ENCODE data around the gene ITGA7. TPM values are rescaled to one million over a fixed set of nuclear protein-coding genes. Genes with fewer than 3 reads are reported as not detected.

The ITGA7 gene
- total RNA-seq, 2 experiments from 2014 or later: 4.1 to 4.5 TPM

DNA sequence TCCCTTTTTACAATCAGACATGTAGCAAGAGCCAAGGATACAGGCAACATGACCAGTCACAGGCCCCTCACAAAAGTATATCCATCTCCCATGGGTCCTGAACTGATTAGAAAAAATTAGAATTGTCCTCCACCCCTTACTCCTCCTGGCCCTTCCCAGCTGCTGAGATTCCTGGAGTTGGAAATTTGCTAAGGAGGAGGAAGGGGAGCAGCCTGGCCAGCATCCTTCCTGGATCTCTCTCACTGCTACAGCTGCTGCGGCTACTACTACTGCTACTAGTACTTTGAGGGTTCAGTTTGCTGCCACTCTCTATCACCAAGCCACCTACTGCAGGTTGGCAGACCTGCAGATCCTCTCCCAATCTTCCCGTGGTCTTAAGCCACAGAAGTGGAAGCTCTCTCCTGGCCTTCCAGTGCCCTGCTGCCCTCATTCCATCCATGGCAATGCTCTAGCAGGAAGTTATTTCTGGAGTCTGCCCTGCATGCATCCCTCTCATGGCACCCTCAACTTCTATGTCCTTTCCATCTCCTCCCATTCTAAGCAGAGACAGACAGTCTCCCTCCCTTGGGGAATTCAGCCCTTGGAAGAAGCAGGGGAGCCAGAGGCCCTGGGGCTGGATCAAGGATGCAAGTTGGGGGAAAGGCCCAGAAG, 1.0 kb downstream of the ITGA7 start:
- H3K4me3 Mint-ChIP-seq: peak overlapping the region; percentile 74
- ChIA-PET POLR2A (no interaction called here), CTCF (interaction anchor here (1.2 to 2.9 kb wide), 4 partner anchors 12 to 50 kb away, joined by 5 to 11 read pairs (median 6); a partner anchor contains a TSS)
- H3K36me3 Mint-ChIP-seq: no peaks in the 10 kb centered on the region
- H3K4me1 Mint-ChIP-seq (ENCODE audit: low read depth): peaks cover 17% of the 10 kb centered on the region
- no peaks in the 10 kb centered on the region for H3K9me3 Mint-ChIP-seq
- intact Hi-C loops (cut with micrococcal nuclease): no loop called here
- no peak overlapping the region for H3K27ac Mint-ChIP-seq
- H3K27me3 Mint-ChIP-seq: peaks cover 20% of the 10 kb centered on the region
- DNase-seq: no peak

DNA sequence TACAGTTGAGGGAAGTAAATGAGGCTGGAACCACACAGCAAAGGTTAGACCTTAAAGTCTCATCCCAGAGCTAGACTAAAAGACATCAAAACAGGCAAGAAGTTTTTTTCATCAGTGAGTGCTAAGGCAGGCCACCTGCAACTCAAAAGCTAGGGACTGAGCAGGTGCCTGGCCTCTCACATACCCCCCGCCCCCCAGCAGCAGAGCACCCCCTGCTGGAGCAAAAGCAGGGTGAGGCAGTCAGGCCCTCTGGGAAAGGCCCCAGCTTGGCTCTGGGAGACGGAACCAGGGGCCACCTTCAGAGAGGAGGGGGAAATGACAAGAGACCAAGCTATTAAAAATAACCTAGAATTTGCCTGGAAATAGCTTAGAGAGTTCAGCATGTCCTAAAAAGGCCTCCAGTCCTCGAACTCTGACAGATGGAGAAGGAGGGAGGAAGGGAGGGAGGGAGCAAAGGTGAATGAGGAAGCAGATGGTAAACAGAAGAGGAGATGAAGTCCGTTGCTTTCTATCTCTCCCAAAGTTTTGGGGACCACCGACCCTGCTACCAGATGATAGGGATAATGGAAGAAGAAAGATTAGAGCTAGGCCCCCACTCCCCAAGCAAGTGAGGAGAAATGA, 1.8 kb downstream of the ITGA7 start:
- H3K4me3 Mint-ChIP-seq: no peak overlapping the region
- POLR2A ChIA-PET: interaction anchor here (0.6 kb wide), 1 partner anchor 1000 kb away, joined by 5 read pairs; no protein-coding TSS in a partner anchor

DNA sequence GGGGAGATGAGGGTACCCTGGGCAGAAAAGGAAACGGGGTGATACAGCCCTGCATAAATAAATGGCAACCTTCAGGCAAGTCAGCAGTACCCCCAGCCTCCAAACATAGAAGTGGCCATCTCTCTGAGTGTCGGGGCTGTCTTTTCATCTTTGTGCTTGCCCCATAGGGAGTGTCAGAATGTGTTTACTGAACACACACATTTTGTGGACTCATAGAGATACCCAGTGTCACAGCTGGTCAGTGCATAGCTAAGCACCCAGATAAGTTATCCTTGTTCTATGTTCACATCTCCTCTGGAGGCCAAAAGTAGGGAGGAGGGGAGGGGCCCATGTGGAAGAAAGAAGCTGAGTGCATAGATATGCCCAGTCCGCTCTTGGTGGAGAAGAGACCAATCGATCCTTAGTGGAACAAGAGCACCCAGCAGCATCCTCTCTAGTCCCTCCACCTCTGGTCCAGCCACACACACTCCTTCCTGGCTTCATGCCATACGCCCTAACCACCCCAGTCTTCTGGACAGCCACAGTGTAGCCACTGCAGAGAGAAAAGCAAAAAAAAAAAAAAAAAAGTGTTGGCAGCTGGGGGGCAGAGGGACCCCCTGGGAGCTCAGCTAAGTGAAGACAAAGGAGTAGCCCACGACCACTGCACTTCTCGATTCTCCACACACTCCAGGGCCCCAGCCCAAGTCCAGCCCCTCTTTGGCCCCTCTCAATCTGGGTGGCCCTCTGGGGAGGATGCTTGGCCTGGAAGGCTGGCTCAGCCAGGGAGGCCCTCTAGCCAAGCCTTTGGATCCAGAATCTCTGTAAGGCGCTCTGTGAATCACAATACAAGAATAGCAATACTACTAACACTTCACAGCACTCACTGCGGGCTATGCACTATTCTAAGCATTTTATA, 2.6 kb downstream of the ITGA7 start:
- Mint-ChIP-seq H3K36me3 (no peaks in the 10 kb centered on the region), H3K27ac (no peak overlapping the region), H3K4me3 (no peak overlapping the region), H3K9me3 (no peaks in the 10 kb centered on the region), H3K27me3 (peaks cover 20% of the 10 kb centered on the region), H3K4me1 (ENCODE audit: low read depth) (peaks cover 17% of the 10 kb centered on the region)
- intact Hi-C loops (cut with micrococcal nuclease): no loop called here
- CTCF ChIA-PET: interaction anchor here (0.8 to 2.9 kb wide), 4 partner anchors 8 to 48 kb away, joined by 3 to 11 read pairs (median 6); a partner anchor contains a TSS
- no peak for DNase-seq
- POLR2A ChIA-PET: interaction anchor here (0.6 kb wide), 1 partner anchor 999 kb away, joined by 5 read pairs; no protein-coding TSS in a partner anchor

More for the DNA sequence above, 1.8 kb downstream of the ITGA7 start:
- H3K27me3 Mint-ChIP-seq: peaks cover 20% of the 10 kb centered on the region
- DNase-seq: peak; percentile 47
- H3K4me1 Mint-ChIP-seq (ENCODE audit: low read depth): peaks cover 17% of the 10 kb centered on the region
- no peaks in the 10 kb centered on the region for H3K36me3 Mint-ChIP-seq
- intact Hi-C loops (cut with micrococcal nuclease): no loop called here
- H3K9me3 Mint-ChIP-seq: no peaks in the 10 kb centered on the region
- CTCF ChIA-PET: interaction anchor here (0.8 to 2.9 kb wide), 5 partner anchors 9 to 49 kb away, joined by 3 to 11 read pairs (median 6); a partner anchor contains a TSS
- no peak overlapping the region for H3K27ac Mint-ChIP-seq

DNA sequence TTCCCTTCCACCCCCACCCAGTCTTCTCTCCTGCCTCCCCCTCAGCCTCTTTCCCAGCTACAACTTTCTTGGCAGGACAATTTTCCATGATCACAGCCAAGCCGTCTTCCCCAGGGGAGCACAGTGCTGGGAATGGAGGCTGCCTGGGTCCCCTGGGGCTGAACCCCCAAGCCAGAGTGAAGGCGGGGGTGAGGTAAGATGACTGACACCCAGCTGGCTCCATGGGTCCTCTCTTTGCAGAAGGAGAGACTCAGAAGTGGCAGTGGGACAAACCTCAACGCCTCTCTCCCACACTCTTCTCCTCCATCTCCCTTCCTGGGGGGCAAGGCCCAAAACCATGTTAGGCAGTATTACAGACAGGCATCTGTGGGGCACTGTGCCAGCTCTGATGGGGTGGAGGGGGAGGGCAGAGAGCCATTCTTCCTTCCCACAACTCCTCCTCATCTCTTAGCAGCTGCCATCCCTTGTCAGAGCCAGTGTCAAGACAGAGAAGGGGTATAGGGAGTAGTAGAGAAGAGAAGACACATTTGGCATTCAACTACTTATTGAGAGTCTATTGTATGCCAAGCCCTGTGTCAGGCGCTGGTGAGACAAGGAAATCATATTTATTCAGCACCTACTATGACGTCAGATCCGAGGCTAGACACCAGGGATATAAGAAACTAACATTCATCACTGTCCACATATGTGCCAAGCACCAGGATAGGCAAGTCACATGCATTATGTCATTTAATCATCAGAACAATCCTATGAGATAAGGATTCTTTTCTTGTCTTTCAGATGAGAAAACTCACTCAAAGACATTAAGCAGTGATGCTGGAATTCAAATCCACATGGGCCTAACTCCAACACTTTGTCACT, 3.6 kb downstream of the ITGA7 start:
- no peaks in the 10 kb centered on the region for H3K36me3 Mint-ChIP-seq
- DNase-seq: no peak
- H3K9me3 Mint-ChIP-seq: no peaks in the 10 kb centered on the region
- no peak overlapping the region for H3K27ac Mint-ChIP-seq
- ChIA-PET CTCF (no interaction called here), POLR2A (no interaction called here)
- intact Hi-C loops (cut with micrococcal nuclease): no loop called here
- peaks cover 17% of the 10 kb centered on the region for H3K4me1 Mint-ChIP-seq (ENCODE audit: low read depth)
- H3K27me3 Mint-ChIP-seq: peaks cover 18% of the 10 kb centered on the region
- no peak overlapping the region for H3K4me3 Mint-ChIP-seq

DNA sequence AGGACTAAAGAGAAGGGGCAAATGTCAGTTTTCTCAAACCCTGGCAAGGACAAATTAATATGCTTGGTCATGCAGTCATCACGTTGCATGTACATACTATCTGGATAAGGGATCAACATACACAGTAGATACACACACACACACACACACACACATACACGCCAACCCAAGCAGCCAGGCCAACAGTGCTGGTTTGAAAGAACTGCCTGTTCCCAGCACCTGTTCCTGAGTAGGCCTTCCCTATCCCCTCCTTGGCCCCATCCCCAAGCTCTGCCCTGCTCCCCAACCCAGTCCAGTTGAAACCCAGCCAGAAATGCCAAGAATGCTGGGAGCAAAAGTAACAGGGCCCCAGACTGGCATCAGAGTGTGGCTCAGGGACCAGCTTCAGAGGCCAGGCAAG, 4.4 kb downstream of the ITGA7 start:
- Mint-ChIP-seq H3K4me3 (no peak overlapping the region), H3K27me3 (peaks cover 14% of the 10 kb centered on the region), H3K36me3 (no peaks in the 10 kb centered on the region), H3K27ac (no peak overlapping the region), H3K4me1 (ENCODE audit: low read depth) (peaks cover 10% of the 10 kb centered on the region), H3K9me3 (no peaks in the 10 kb centered on the region)
- ChIA-PET POLR2A (no interaction called here), CTCF (no interaction called here)
- no peak for DNase-seq
- intact Hi-C loops (cut with micrococcal nuclease): no loop called here

DNA sequence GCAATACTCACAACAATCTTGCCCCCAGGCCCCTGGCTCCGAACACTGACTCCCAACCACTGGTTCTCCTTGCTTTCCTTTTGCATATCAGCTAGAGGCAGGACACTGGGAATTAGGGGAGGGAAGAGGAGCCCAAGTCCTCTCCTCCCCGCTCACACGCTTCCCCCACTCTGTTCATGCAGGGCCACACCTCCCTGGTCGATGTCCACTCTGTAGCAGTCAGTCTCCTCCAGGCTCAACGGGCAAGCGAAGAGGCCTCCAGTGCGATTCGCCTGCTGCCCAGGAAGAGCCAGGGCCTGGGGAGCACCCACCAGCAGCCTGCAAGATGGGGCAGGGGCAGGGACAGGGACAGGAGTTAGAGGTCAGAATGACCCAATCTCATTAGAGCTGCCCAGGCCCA, 4.8 kb downstream of the ITGA7 start:
- no peak overlapping the region for H3K4me3 Mint-ChIP-seq
- intact Hi-C loops (cut with micrococcal nuclease): no loop called here
- CTCF ChIA-PET: no interaction called here
- H3K27ac Mint-ChIP-seq: no peak overlapping the region
- H3K9me3 Mint-ChIP-seq: no peaks in the 10 kb centered on the region
- H3K36me3 Mint-ChIP-seq: no peaks in the 10 kb centered on the region
- peaks cover 11% of the 10 kb centered on the region for H3K27me3 Mint-ChIP-seq
- POLR2A ChIA-PET: no interaction called here
- peaks cover 7% of the 10 kb centered on the region for H3K4me1 Mint-ChIP-seq (ENCODE audit: low read depth)
- DNase-seq: no peak

DNA sequence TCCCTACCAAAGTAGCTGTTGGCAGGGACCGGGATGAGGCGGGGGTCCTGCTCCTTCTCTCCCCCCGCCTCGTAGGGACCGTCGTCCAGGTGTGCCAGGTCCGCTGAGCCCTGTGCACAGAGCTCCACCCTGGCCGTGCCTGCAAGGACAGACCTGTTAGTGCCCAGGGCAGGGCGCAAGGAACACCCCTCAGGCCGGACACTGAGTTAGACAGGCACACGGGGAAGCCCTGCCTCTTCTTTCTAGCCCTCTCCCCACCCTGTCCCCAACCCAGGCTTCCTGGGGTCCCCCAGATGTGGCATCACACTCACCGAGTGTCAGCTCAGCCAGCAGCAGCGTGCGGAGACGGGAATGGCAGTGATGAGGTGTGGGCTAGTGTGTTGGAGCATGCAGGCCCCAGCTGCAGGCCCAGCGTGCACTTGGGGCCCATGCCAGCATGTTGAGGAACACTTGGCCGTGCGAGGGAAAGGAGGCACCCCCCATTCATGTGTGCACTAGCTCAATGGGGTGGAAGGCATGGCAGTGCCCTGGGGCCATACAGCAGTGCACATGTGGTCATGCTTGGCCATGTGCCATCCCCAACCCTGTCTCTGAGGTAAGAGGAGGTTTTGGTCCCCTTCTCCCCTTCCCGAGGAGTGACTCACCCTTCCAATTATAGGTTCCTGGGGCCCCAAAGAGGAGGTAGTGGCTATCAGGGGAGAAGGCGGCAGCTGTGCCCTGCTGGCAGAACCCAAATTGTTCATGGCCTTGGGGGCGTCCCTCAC, 7.3 kb downstream of the ITGA7 start:
- POLR2A ChIA-PET: no interaction called here

DNA sequence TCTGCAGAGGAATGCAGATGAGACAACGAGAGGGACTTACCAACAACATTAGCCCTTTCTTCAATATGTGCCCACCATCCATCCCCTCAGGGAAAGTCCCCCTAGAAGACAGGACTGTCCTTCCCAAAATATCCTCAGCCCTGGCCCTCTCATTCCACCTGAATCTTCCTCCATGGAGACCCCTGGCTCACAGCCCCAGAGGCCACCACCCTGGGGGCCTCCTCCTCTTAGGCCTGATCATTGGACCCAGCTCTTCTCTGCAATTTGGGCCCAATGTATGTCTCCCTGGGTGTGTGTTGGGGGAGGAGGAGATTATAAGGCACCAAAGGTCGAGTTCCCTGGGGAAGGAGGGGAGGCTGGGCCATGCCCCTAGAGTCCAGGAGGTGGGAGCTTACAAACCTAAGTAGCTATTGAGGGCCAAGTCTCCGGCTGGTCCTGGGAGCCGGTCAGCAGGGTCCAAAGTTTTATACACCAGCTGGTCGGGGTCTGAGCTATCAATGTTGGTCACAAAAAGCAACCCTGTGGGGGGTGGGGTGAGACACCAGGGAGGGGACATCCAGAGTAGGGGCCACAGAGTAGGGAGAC, 8.1 kb downstream of the ITGA7 start:
- no peak for DNase-seq
- H3K4me1 Mint-ChIP-seq (ENCODE audit: low read depth): no peaks in the 10 kb centered on the region
- H3K36me3 Mint-ChIP-seq: no peaks in the 10 kb centered on the region
- H3K27me3 Mint-ChIP-seq: no peaks in the 10 kb centered on the region
- H3K27ac Mint-ChIP-seq: no peak overlapping the region
- POLR2A ChIA-PET: no interaction called here
- no peak overlapping the region for H3K4me3 Mint-ChIP-seq
- CTCF ChIA-PET: interaction anchor here (1.6 kb wide), 1 partner anchor 44 kb away, joined by 8 read pairs; no protein-coding TSS in a partner anchor
- H3K9me3 Mint-ChIP-seq: no peaks in the 10 kb centered on the region
- intact Hi-C loops (cut with micrococcal nuclease): no loop called here

More for the DNA sequence above, 7.3 kb downstream of the ITGA7 start:
- H3K9me3 Mint-ChIP-seq: no peaks in the 10 kb centered on the region
- H3K27me3 Mint-ChIP-seq: no peaks in the 10 kb centered on the region
- intact Hi-C loops (cut with micrococcal nuclease): no loop called here
- no peaks in the 10 kb centered on the region for H3K4me1 Mint-ChIP-seq (ENCODE audit: low read depth)
- H3K4me3 Mint-ChIP-seq: no peak overlapping the region
- CTCF ChIA-PET: interaction anchor here (1.6 kb wide), 1 partner anchor 44 kb away, joined by 8 read pairs; no protein-coding TSS in a partner anchor
- no peak overlapping the region for H3K27ac Mint-ChIP-seq
- no peak for DNase-seq
- no peaks in the 10 kb centered on the region for H3K36me3 Mint-ChIP-seq

DNA sequence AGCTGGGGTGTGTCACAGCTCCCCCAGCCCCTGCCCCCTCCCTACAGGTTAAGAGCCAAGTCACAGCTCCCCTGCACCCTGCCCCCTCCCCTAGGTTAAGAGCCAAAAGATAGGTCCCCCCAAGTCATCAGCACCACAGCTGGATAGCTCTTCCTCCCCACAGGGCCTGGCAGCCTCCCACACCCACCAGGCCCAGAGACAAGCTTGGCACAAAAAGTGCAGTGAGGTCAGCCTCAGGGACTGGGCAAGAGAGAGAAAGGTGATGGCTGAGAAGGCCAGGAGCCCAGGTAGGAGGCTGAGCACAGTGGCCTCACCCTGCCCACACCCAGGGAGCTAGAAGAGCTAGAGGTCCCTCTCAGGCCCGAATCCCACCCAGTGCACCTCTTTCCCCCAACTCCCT, 8.7 kb downstream of the ITGA7 start:
- H3K9me3 Mint-ChIP-seq: no peaks in the 10 kb centered on the region
- no peaks in the 10 kb centered on the region for H3K27me3 Mint-ChIP-seq
- ChIA-PET POLR2A (no interaction called here), CTCF (interaction anchor here (1.6 kb wide), 1 partner anchor 43 kb away, joined by 8 read pairs; no protein-coding TSS in a partner anchor)
- intact Hi-C loops (cut with micrococcal nuclease): no loop called here
- DNase-seq: no peak
- no peak overlapping the region for H3K27ac Mint-ChIP-seq
- no peaks in the 10 kb centered on the region for H3K4me1 Mint-ChIP-seq (ENCODE audit: low read depth)
- H3K4me3 Mint-ChIP-seq: no peak overlapping the region
- H3K36me3 Mint-ChIP-seq: no peaks in the 10 kb centered on the region

DNA sequence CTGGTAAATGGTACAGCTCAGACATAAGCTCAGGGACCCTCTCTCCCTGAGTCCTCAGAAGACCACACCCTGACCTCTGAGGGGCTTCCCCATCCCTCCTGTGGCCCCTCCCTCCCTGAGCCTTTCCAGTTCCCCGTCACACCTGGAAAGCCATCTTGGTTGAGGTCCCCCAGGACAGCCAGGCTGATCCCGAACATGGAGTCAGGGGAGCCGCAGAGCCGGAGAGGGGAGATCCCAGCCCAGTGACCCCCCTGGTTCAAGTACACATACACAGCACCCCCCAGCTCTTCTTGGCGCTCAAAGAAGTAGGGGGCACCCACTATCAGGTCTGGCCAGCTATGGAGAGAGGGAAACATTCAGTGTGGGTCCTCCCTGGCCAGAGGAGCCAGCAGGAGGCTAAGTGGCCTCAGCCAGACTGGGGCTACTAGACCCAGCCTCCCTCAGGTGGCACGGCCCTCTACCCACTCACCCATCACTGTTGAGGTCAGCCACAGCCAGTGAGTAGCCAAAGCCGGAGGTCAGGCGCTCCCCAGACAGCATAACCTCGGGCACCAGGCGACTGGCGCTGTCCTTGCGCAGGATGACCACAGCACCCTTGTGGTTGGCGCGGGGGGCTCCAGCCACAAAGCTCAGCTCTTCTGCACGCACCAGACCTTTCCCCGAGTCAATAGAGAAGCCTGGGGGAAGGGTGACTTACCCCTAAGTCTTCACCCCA, 9.3 kb downstream of the ITGA7 start:
- Mint-ChIP-seq H3K27me3 (no peaks in the 10 kb centered on the region), H3K9me3 (no peaks in the 10 kb centered on the region), H3K4me1 (ENCODE audit: low read depth) (no peaks in the 10 kb centered on the region), H3K36me3 (no peaks in the 10 kb centered on the region), H3K4me3 (no peak overlapping the region), H3K27ac (no peak overlapping the region)
- CTCF ChIA-PET: interaction anchor here (1.6 kb wide), 1 partner anchor 42 kb away, joined by 8 read pairs; no protein-coding TSS in a partner anchor
- no peak for DNase-seq
- intact Hi-C loops (cut with micrococcal nuclease): no loop called here
- POLR2A ChIA-PET: no interaction called here
